ENCODE measurements around the gene ZPLD1. TPM values are rescaled to one million over a fixed set of nuclear protein-coding genes. Genes with fewer than 3 reads are reported as not detected.

The ZPLD1 gene
- total RNA-seq, 2 donors from 2014 or later: not detected

- no peaks in the 10 kb centered on the region for H3K27me3 ChIP-seq (replicated peaks; ENCODE audit: insufficient read depth)
- no peaks in the 10 kb centered on the region for H3K36me3 ChIP-seq
- H3K9me3 ChIP-seq: no peaks in the 10 kb centered on the region
- no peak for TF ChIP-seq CTCF (IDR thresholded peaks at IDR 0.05)
- no peak overlapping the region for H3K4me3 ChIP-seq
- H3K27ac ChIP-seq: no peak overlapping the region
- H3K4me1 ChIP-seq (ENCODE audit: control insufficient read depth in 1 of 2, low read depth in 2 of 2): no peaks in the 10 kb centered on the region
- ATAC-seq (ENCODE audit: insufficient number of reproducible peaks, low FRiP score, low read depth) (no peak), DNase-seq (ENCODE audit: low spot score) (no peak)
Observed at GRCh38 chr3:102514241-102514640, 79.4 kb downstream of the ZPLD1 start.

- ATAC-seq (ENCODE audit: insufficient number of reproducible peaks, low FRiP score, low read depth): no peak
- Histone ChIP-seq H3K36me3 (no peaks in the 10 kb centered on the region), H3K27ac (no peak overlapping the region), H3K27me3 (replicated peaks; ENCODE audit: insufficient read depth) (no peaks in the 10 kb centered on the region), H3K4me3 (no peak overlapping the region), H3K4me1 (ENCODE audit: control insufficient read depth in 1 of 2, low read depth in 2 of 2) (no peaks in the 10 kb centered on the region), H3K9me3 (no peaks in the 10 kb centered on the region)
- no peak for DNase-seq (ENCODE audit: low spot score)
- no peak for TF ChIP-seq CTCF (IDR thresholded peaks at IDR 0.05)
Observed at GRCh38 chr3:102521246-102521645, 86.4 kb downstream of the ZPLD1 start.

- no peaks in the 10 kb centered on the region for H3K36me3 ChIP-seq
- DNase-seq (ENCODE audit: low spot score): no peak
- H3K9me3 ChIP-seq: no peaks in the 10 kb centered on the region
- no peak overlapping the region for H3K4me3 ChIP-seq
- no peak for ATAC-seq (ENCODE audit: insufficient number of reproducible peaks, low FRiP score, low read depth)
- H3K27me3 ChIP-seq (replicated peaks; ENCODE audit: insufficient read depth): no peaks in the 10 kb centered on the region
- no peaks in the 10 kb centered on the region for H3K4me1 ChIP-seq (ENCODE audit: control insufficient read depth in 1 of 2, low read depth in 2 of 2)
- TF ChIP-seq CTCF (IDR thresholded peaks at IDR 0.05): no peak
- H3K27ac ChIP-seq: no peak overlapping the region
Observed at GRCh38 chr3:102525624-102526023, 90.8 kb downstream of the ZPLD1 start.

- Histone ChIP-seq H3K36me3 (no peaks in the 10 kb centered on the region), H3K4me1 (ENCODE audit: control insufficient read depth in 1 of 2, low read depth in 2 of 2) (no peaks in the 10 kb centered on the region), H3K27me3 (replicated peaks; ENCODE audit: insufficient read depth) (no peaks in the 10 kb centered on the region), H3K4me3 (no peak overlapping the region), H3K27ac (no peak overlapping the region), H3K9me3 (no peaks in the 10 kb centered on the region)
- TF ChIP-seq CTCF (IDR thresholded peaks at IDR 0.05): no peak
- ATAC-seq (ENCODE audit: insufficient number of reproducible peaks, low FRiP score, low read depth) (no peak), DNase-seq (ENCODE audit: low spot score) (no peak)
Observed at GRCh38 chr3:102526865-102527264, 92.0 kb downstream of the ZPLD1 start.

- no peak for DNase-seq (ENCODE audit: low spot score)
- no peak for ATAC-seq (ENCODE audit: insufficient number of reproducible peaks, low FRiP score, low read depth)
Observed at GRCh38 chr3:102528727-102529126, 93.9 kb downstream of the ZPLD1 start.

More at GRCh38 chr3:102528727-102529126, 93.9 kb downstream of the ZPLD1 start:
- TF ChIP-seq CTCF (IDR thresholded peaks at IDR 0.05): no peak
- Histone ChIP-seq H3K4me1 (ENCODE audit: control insufficient read depth in 1 of 2, low read depth in 2 of 2) (no peaks in the 10 kb centered on the region), H3K4me3 (no peak overlapping the region), H3K27ac (no peak overlapping the region), H3K36me3 (no peaks in the 10 kb centered on the region), H3K9me3 (no peaks in the 10 kb centered on the region), H3K27me3 (replicated peaks; ENCODE audit: insufficient read depth) (no peaks in the 10 kb centered on the region)

Data from thoracic aorta (tissue), 2 donors.